C4-2B (cell line): ENCODE measurements around the gene SYT12.

ENCODE experiments used
- CTCF ChIP-seq: fragments of 450-650 bp; conservative IDR thresholded peaks from 2 replicates; pipeline ENCODE4 v1.5.1; 2017; ENCODE audit warnings: mild to moderate bottlenecking
- ZFX ChIP-seq: fragments of 450-650 bp; IDR thresholded peaks from 2 replicates; pipeline ENCODE4 v1.6.1; 2017

DNA sequence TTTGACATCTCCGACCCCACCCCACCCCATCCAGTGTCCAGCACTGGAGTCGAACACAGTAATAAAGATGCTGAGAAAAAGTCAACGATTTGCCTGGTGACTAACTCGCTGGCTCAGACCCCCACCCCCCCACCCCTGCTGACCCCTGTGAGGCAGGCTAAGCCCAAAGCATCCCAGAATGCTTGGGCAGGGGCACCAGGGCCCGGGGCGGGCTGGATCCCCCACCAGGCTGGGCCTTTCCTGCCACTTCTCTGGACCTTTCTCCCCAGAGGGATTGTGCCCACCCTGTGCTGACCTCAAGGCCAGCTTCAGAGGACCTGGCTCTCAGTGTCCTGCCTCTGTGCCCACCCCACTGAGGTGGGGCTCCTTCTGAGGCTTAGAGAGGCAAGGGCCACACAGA, 46.0 kb upstream of the SYT12 start:
- no peak for TF ChIP-seq CTCF
- TF ChIP-seq ZFX: no peak
